Prostate gland (tissue), 2 donors: ENCODE data around the gene CDH13.

Source experiments
- CTCF ChIP-seq, 4 experiments: fragments of 200-600 bp in 2 of 4; fragments of 450-650 bp in 2 of 4; sonication (generic) in 2 of 4; IDR thresholded peaks; 1 replicate in 3 of 4; 2 replicates in 1 of 4; pipeline ENCODE4 v1.5.1; 2016 to 2019; ENCODE audit warnings: antibody characterized with exemption in 4 of 4, mild to moderate bottlenecking in 2 of 4, moderate library complexity in 2 of 4
- POLR2A ChIP-seq: fragments of 450-650 bp; IDR thresholded peaks from one replicate; pipeline ENCODE4 v1.6.1; 2016; ENCODE audit warnings: antibody characterized with exemption, mild to moderate bottlenecking
- POLR2AphosphoS5 ChIP-seq: sonication (generic); formaldehyde crosslinking; IDR thresholded peaks from one replicate; pipeline ENCODE4 v1.6.1; 2017; ENCODE audit warnings: antibody characterized with exemption

- TF ChIP-seq POLR2AphosphoS5 (no peak), CTCF (IDR thresholded peaks at IDR 0.05) (no peak), POLR2A (no peak)
Measured at GRCh38 chr16:83037884-83038283, 411.1 kb downstream of the CDH13 start.
